GM12801 (cell line): ENCODE data around the gene ACAD11.

ENCODE experiments used
- TF ChIP-seq, protein P1 (sequence below): IDR thresholded peaks from one replicate; pipeline ENCODE4 v1.5.1; 2011; ENCODE audit warnings: control low read depth; ENCODE audit not compliant: insufficient read length; ENCODE audit errors: extremely low read depth

The ACAD11 gene

DNA sequence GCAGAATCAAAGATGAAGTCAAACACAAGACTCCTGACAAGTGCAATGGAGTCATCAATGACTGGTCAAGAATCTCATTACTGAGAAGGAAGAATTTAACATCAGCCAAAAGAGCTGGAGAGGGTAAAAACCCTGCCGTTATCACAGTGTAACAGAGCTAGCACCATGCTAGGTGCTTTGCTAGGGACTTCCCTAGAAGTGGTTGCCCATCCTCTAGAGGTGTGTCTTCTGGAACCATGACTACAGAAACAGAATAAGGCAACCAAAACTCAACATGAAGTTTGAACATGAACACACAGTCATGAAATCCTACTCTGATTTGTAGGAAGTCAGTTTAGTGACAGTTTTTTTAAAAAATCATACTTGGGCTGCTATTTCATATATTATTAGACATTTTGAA, 9.5 kb downstream of the ACAD11 start:
- TF ChIP-seq, protein P1, sequence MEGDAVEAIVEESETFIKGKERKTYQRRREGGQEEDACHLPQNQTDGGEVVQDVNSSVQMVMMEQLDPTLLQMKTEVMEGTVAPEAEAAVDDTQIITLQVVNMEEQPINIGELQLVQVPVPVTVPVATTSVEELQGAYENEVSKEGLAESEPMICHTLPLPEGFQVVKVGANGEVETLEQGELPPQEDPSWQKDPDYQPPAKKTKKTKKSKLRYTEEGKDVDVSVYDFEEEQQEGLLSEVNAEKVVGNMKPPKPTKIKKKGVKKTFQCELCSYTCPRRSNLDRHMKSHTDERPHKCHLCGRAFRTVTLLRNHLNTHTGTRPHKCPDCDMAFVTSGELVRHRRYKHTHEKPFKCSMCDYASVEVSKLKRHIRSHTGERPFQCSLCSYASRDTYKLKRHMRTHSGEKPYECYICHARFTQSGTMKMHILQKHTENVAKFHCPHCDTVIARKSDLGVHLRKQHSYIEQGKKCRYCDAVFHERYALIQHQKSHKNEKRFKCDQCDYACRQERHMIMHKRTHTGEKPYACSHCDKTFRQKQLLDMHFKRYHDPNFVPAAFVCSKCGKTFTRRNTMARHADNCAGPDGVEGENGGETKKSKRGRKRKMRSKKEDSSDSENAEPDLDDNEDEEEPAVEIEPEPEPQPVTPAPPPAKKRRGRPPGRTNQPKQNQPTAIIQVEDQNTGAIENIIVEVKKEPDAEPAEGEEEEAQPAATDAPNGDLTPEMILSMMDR: no peak

DNA sequence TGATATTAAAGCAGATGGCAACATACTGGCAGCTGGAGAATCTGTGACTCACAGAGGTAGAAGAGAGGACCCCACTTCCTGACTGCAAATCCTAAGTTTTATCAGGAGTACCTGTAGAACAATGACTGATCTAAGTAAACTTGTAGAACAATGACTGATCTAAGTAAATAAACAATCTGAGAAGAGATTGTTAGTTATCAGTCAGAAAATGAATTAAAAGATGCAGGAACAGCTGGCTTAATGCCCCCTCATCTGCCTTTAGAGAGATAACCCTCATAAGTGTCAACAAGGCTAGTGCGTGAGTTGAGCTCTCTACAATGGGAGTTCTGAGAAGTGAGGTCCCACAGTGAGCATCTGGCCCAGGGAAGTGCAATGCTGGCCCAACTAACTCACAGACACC, 14.6 kb downstream of the ACAD11 start:
- TF ChIP-seq, protein P1: no peak

DNA sequence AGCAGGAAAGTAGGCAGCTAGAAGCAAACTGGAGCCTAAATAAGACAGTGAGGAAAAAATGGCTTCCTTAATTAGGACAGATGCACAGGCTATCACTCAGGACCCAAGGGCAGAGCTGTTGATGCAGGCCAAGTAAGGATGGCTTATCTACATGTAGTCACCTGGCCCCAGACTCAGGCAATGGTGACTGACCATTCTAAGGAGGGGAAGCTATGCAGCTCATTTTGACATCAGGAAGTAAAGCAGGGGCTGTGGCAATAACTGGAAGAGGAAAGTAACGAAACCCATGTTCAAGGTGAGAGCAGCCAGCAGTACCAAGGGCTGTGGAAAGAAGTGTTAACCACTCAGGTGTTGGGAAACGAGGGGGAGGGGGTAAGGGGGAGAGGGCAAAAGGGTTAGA, 16.2 kb downstream of the ACAD11 start:
- TF ChIP-seq, protein P1: no peak

DNA sequence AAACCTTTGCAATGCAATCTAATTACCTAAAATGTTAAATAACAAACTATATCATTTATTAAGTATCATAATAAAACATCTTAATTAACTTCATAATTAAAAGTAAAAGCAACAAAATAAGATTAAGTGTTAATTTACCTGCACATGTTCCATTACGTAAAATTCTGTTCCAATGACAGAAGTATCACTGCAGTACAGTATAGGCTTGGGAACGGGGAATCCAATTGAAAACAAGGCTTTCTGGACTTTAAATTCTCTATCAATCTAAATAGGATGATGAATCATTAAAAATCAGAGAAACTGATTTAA, 17.1 kb downstream of the ACAD11 start:
- TF ChIP-seq, protein P1: no peak

DNA sequence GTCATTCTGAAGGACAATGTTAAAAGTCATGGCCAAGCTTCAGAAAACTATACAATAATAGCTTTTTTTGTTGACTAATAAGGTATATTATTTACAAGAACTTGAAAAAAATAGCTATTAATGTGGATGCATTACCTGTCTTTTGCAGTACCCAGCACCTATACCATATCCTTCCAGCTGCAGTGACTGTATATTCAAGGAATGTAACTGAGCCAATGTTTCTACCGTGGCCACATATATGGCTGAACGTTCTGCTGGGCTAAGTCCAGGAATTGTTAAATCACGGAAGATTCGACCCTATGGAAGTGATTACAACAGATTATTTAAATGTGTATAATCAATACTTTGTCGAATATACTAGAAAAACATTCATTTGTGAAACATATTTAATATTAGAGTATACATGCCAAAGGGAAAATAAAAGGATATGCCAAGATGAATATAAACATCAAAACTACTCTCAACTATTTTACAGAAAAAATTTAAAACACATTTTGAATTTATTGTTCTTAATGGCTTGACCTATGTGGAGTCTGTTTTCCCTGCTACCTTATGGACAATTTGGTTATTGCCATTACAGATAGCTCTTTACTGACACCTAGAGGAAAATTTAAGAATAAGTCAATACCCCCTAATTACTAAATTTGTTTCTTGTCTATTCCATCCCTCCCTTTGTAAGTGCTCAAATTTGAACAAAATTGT, 17.6 kb downstream of the ACAD11 start:
- TF ChIP-seq, protein P1: no peak

DNA sequence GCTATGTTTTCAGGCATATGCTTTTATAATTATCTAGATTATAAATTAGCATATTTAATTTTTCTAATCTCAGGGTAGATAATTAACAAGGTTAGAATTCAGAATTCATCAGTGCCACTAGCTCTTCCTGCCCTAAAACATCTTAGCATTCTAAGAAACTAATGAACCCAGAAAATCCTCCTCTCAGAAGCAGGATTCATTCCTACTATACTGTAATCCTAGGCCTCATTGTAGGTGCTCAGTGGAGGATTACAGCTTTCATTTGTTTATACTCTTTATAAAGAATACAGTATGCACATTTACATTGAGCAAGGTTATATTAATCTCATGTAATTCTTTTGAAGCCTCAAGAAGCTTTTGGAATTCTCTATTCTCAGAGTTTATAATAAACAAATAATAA, 20.9 kb downstream of the ACAD11 start:
- TF ChIP-seq, protein P1: no peak

DNA sequence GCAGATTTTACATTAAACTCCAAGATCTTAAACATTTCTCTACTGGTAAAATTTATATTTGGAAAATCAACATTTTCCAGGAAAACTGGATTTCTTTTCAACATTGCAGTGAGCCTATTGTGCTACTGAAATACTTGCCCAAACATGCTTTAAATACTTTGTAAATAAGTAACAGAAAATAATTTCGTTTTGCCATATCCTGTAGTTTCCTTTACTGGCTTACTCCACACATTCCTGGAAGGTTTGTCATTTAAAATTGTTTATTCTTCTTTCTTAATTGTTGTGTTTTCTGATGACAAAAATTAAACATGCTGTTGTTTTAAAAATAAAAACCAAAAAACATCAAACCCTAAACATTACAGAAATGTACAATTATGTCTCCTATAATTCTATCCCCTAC, 22.0 kb downstream of the ACAD11 start:
- TF ChIP-seq, protein P1: no peak
